GM12891 (cell line): Measurements from ENCODE around the gene SLC38A2.

Source experiments
- PAX5 ChIP-seq: IDR thresholded peaks from 2 replicates; pipeline ENCODE4 v1.6.1; 2011; ENCODE audit warnings: low read length, moderate library complexity, mild to moderate bottlenecking; ENCODE audit not compliant: insufficient read depth, severe bottlenecking
- POLR2A ChIP-seq: IDR thresholded peaks from 2 replicates; pipeline ENCODE4 v1.6.1; 2011; ENCODE audit warnings: low read depth, low read length, control low read depth
- POLR2AphosphoS5 ChIP-seq: IDR thresholded peaks from 2 replicates; pipeline ENCODE4 v1.6.1; 2011; ENCODE audit warnings: low read depth, low read length, control low read depth
- TAF1 ChIP-seq: IDR thresholded peaks from 2 replicates; pipeline ENCODE4 v1.6.1; 2011; ENCODE audit warnings: low read depth, low read length, control low read depth

- TF ChIP-seq TAF1 (no peak), POLR2AphosphoS5 (peak; percentile 29; the same call in 1 of the 2 replicates), POLR2A (peak; percentile 71), PAX5 (no peak)
Measured at GRCh38 chr12:46358791-46359666, 13.5 kb downstream of the SLC38A2 start.
